H9 (cell line): ENCODE results near the gene TRMU. TPM values are rescaled to one million over a fixed set of nuclear protein-coding genes. Genes with fewer than 3 reads are reported as not detected.

Experiments
- DNase-seq: peaks from one replicate; pipeline ENCODE4 v3.0.0-alpha.2; 2017
- H2AFZ ChIP-seq: one replicate; pipeline ENCODE4 v1.6.1; 2013; ENCODE audit warnings: mild to moderate bottlenecking, low read length, control low read depth, moderate library complexity
- H2AK5ac ChIP-seq: 2 replicates; pipeline ENCODE4 v1.6.1; 2013; ENCODE audit warnings: low read length, control low read depth, mixed read lengths; ENCODE audit not compliant: insufficient read length
- H2BK120ac ChIP-seq: one replicate; pipeline ENCODE4 v1.6.1; 2013; ENCODE audit warnings: low read depth, mild to moderate bottlenecking, low read length, control low read depth, inconsistent platforms; ENCODE audit not compliant: poor library complexity, severe bottlenecking
- H2BK12ac ChIP-seq: 2 replicates; pipeline ENCODE4 v1.6.1; 2013; ENCODE audit warnings: low read length, control low read depth, mixed read lengths, low read depth; ENCODE audit not compliant: insufficient read length
- H2BK15ac ChIP-seq: 2 replicates; pipeline ENCODE4 v1.6.1; 2013; ENCODE audit warnings: low read depth, low read length, control low read depth
- H2BK20ac ChIP-seq: one replicate; pipeline ENCODE4 v1.6.1; 2013; ENCODE audit warnings: low read depth, mild to moderate bottlenecking, low read length, control low read depth, inconsistent platforms; ENCODE audit not compliant: poor library complexity, severe bottlenecking
- H2BK5ac ChIP-seq: 2 replicates; pipeline ENCODE4 v1.6.1; 2013; ENCODE audit warnings: low read length, control low read depth, mixed read lengths; ENCODE audit not compliant: insufficient read length
- H3K14ac ChIP-seq: 2 replicates; pipeline ENCODE4 v1.6.1; 2013; ENCODE audit warnings: low read length, control low read depth; ENCODE audit not compliant: insufficient read depth
- H3K18ac ChIP-seq: 2 replicates; pipeline ENCODE4 v1.6.1; 2013; ENCODE audit warnings: low read depth, mild to moderate bottlenecking, mixed read lengths, low read length, control low read depth; ENCODE audit not compliant: insufficient read length
- H3K23ac ChIP-seq: 2 replicates; pipeline ENCODE4 v1.6.1; 2013; ENCODE audit warnings: low read length, control low read depth, mixed read lengths, low read depth; ENCODE audit not compliant: insufficient read length
- H3K23me2 ChIP-seq: 2 replicates; pipeline ENCODE4 v1.6.1; 2013; ENCODE audit warnings: low read depth, mild to moderate bottlenecking, mixed read lengths, low read length, control low read depth; ENCODE audit not compliant: insufficient read length, poor library complexity, severe bottlenecking
- H3K27ac ChIP-seq: 2 replicates; pipeline ENCODE4 v1.5.1; 2013; ENCODE audit warnings: low read length, control low read depth, mixed read lengths, low read depth; ENCODE audit not compliant: insufficient read length
- H3K27me3 ChIP-seq: 2 replicates; pipeline ENCODE4 v1.6.1; 2013; ENCODE audit warnings: low read length, control low read depth, inconsistent platforms; ENCODE audit not compliant: insufficient read depth
- H3K4ac ChIP-seq: 2 replicates; pipeline ENCODE4 v1.6.1; 2013; ENCODE audit warnings: low read depth, mild to moderate bottlenecking, control low read depth, inconsistent platforms, low read length, moderate library complexity
- H3K4me1 ChIP-seq: 2 replicates; pipeline ENCODE4 v1.6.1; 2013; ENCODE audit warnings: low read length, control low read depth, inconsistent platforms; ENCODE audit not compliant: insufficient read depth
- H3K4me2 ChIP-seq: 2 replicates; pipeline ENCODE4 v1.6.1; 2013; ENCODE audit warnings: low read length, control low read depth, mixed read lengths; ENCODE audit not compliant: insufficient read length, insufficient read depth
- H3K56ac ChIP-seq: 2 replicates; pipeline ENCODE4 v1.6.1; 2013; ENCODE audit warnings: low read depth, mild to moderate bottlenecking, mixed read lengths, low read length, control low read depth; ENCODE audit not compliant: insufficient read length
- H3K79me1 ChIP-seq: 2 replicates; pipeline ENCODE4 v1.6.1; 2013; ENCODE audit warnings: low read depth, mild to moderate bottlenecking, moderate library complexity, low read length, control low read depth, inconsistent platforms; ENCODE audit not compliant: insufficient read depth, poor library complexity, severe bottlenecking
- H3K79me2 ChIP-seq: 2 replicates; pipeline ENCODE4 v1.6.1; 2013; ENCODE audit warnings: low read length, control low read depth, inconsistent platforms; ENCODE audit not compliant: insufficient read depth
- H3K9ac ChIP-seq: 2 replicates; pipeline ENCODE4 v1.6.1; 2013; ENCODE audit warnings: low read length, control low read depth, mixed read lengths; ENCODE audit not compliant: insufficient read length; ENCODE audit errors: extremely low read depth
- H3K9me3 ChIP-seq: one replicate; pipeline ENCODE4 v1.6.1; 2013; ENCODE audit warnings: low read depth, low read length, inconsistent platforms; ENCODE audit not compliant: control insufficient read depth
- H3T11ph ChIP-seq: one replicate; pipeline ENCODE4 v1.6.1; 2013; ENCODE audit warnings: mild to moderate bottlenecking, low read length, control low read depth, inconsistent platforms
- H4K20me1 ChIP-seq: one replicate; pipeline ENCODE4 v1.6.1; 2013; ENCODE audit not compliant: control insufficient read depth, insufficient read length, insufficient read depth
- H4K5ac ChIP-seq: 2 replicates; pipeline ENCODE4 v1.6.1; 2013; ENCODE audit warnings: low read depth, mild to moderate bottlenecking, mixed read lengths, low read length, control low read depth; ENCODE audit not compliant: insufficient read length
- H4K8ac ChIP-seq: replicated peaks from 2 replicates; pipeline ENCODE4 v1.6.1; 2013; ENCODE audit warnings: low read length, control low read depth, mixed read lengths, low read depth; ENCODE audit not compliant: insufficient read length
- H4K91ac ChIP-seq: 2 replicates; pipeline ENCODE4 v1.6.1; 2013; ENCODE audit warnings: low read depth, mild to moderate bottlenecking, moderate library complexity, mixed read lengths, low read length, control low read depth; ENCODE audit not compliant: insufficient read length
- H3K27ac Mint-ChIP-seq, 3 experiments: 2 replicates in 2 of 3; 3 replicates in 1 of 3; pipeline ENCODE4 v1.8.0; 2020 to 2021; ENCODE audit warnings: mixed read lengths in 3 of 3, mild to moderate bottlenecking in 1 of 3, moderate library complexity in 1 of 3
- H3K27me3 Mint-ChIP-seq: 2 replicates; pipeline ENCODE4 v1.8.0; 2021; ENCODE audit warnings: low read depth, mild to moderate bottlenecking, moderate library complexity, mixed read lengths
- H3K36me3 Mint-ChIP-seq, 3 experiments: 2 replicates in 2 of 3; 3 replicates in 1 of 3; pipeline ENCODE4 v1.8.0; 2020 to 2021; ENCODE audit warnings: low read depth in 3 of 3, mixed read lengths in 3 of 3; ENCODE audit not compliant: insufficient read depth in 1 of 3
- H3K4me1 Mint-ChIP-seq, 2 experiments: 2 replicates each; pipeline ENCODE4 v1.8.0; 2020; ENCODE audit warnings: mixed read lengths in 2 of 2
- H3K4me3 Mint-ChIP-seq, 2 experiments: 2 replicates in 1 of 2; 3 replicates in 1 of 2; pipeline ENCODE4 v1.8.0; 2020 to 2021; ENCODE audit warnings: mild to moderate bottlenecking in 2 of 2, mixed read lengths in 2 of 2, moderate library complexity in 1 of 2
- H3K9me3 Mint-ChIP-seq, 2 experiments: 2 replicates in 1 of 2; 3 replicates in 1 of 2; pipeline ENCODE4 v1.8.0; 2020; ENCODE audit warnings: mild to moderate bottlenecking in 2 of 2, mixed read lengths in 2 of 2, moderate library complexity in 1 of 2
- CTCF ChIP-seq: fragments of 200-600 bp; sonication (generic); conservative IDR thresholded peaks from 3 replicates; pipeline ENCODE4 v1.8.0; 2021; ENCODE audit warnings: antibody characterized with exemption, mild to moderate bottlenecking
- WGBS: extraction: QIAGEN DNeasy Blood & Tissue Kit; methylation state at CpG from one replicate; pipeline ENCODE4 v1.1.7; 2013; ENCODE audit warnings: missing lambda C conversion rate, low lambda C conversion rate, mixed read lengths; ENCODE audit not compliant: insufficient read length; ENCODE audit errors: extremely low coverage; 5-methylcytosine and 5-hydroxymethylcytosine counted together
- total RNA-seq: library from RNA; stranded (reverse); gene quantifications from 2 replicates; pipeline ENCODE4 v1.2.1, GENCODE V29; 2021

The TRMU gene
- total RNA-seq, 1 experiment from 2014 or later: 86.3 TPM

DNA sequence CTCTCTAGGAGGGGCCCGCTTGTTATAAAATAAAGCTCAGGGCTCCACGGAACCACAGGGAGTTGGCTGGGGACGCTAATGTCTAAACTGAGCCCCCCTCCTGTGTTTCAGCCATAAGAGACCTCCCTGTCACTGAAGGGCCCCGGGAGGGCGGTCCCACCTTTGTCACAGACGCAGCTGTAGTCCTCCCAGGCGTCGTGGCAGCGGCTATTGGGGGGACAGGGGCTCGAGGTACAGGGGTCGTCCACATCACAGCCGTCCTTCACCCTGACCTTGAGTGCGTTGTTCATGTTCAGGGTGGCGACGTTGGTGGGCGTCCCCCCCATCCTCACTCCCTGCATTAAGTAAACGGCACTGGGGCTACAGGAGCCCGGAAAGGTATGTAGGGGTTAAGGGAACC lies 62.0 kb downstream of the TRMU start:
- H3K27ac ChIP-seq: no peak overlapping the region
- H3K9me3 Mint-ChIP-seq: no peaks in the 10 kb centered on the region
- no peak overlapping the region; a peak in 1 of 7 replicates for H3K27ac Mint-ChIP-seq

More for the DNA sequence above, 62.0 kb downstream of the TRMU start:
- H3K14ac ChIP-seq: no peak overlapping the region
- no peaks in the 10 kb centered on the region for H3K27me3 Mint-ChIP-seq
- no peak overlapping the region for H2BK15ac ChIP-seq
- H4K20me1 ChIP-seq: no peaks in the 10 kb centered on the region
- H3K79me2 ChIP-seq: no peaks in the 10 kb centered on the region
- no peak overlapping the region for H3K4me3 Mint-ChIP-seq
- no peaks in the 10 kb centered on the region for H3K27me3 ChIP-seq
- peaks cover 1 to 17% (median 12%) of the 10 kb centered on the region in 3 experiments; a peak in 4 of 7 replicates for H3K36me3 Mint-ChIP-seq
- no peaks in the 10 kb centered on the region for H3K79me1 ChIP-seq
- H3K4ac ChIP-seq: no peak overlapping the region
- no peaks in the 10 kb centered on the region for H3K4me1 ChIP-seq
- DNase-seq: no peak
- H3T11ph ChIP-seq: no peak overlapping the region
- H3K23me2 ChIP-seq: no peaks in the 10 kb centered on the region
- no peak overlapping the region for H3K4me2 ChIP-seq
- H3K4me1 Mint-ChIP-seq: no peaks in the 10 kb centered on the region
- no peak overlapping the region for H2AFZ ChIP-seq
- H3K56ac ChIP-seq: no peak overlapping the region
- no peak overlapping the region for H2BK120ac ChIP-seq
- no peak overlapping the region for H2AK5ac ChIP-seq
- no peak for TF ChIP-seq CTCF
- H4K91ac ChIP-seq: no peak overlapping the region
- no peak overlapping the region for H4K5ac ChIP-seq
- no peak overlapping the region for H4K8ac ChIP-seq
- no peaks in the 10 kb centered on the region for H3K9me3 ChIP-seq
- H2BK12ac ChIP-seq: no peak overlapping the region
- H3K23ac ChIP-seq: no peak overlapping the region
- no peak overlapping the region for H2BK5ac ChIP-seq
- no peak overlapping the region for H3K18ac ChIP-seq
- WGBS: no CpG with 5 or more reads among the region's 18 CpGs
- H2BK20ac ChIP-seq: no peak overlapping the region
- H3K9ac ChIP-seq: no peak overlapping the region
